ENCODE data around the gene CDH4. TPM values are rescaled to one million over a fixed set of nuclear protein-coding genes. Genes with fewer than 3 reads are reported as not detected.

Gene CDH4
- polyA plus RNA-seq, 1 donor (not counting 4 experiments of a cell fraction or from before 2014, with no cell fraction given): 2.2 TPM

DNA sequence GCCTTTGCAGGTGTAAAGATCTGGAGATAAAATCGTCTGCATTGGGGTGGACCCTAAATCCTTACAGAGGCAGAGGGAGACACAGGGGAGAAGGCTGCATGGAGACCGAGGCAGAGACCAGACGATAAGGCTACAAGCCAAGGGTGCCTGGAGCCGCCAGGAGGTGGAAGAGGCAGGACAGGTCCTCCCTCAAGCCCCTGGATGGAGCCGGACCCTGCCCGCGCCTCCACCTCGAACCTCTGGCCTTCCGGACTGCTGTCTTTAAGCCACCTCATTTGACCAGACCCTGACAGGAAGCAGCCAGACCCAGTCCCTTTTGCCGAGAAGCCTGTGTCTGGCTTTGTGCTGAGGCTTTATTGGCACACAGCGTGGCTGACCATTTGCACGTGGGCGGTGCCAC is 629.8 kb downstream of the CDH4 start:
- FAIRE-seq: no peak
- Histone ChIP-seq H3K4me2 (ENCODE audit: control insufficient read depth, extremely low read depth, insufficient read depth, low read depth, low read length) (no peak overlapping the region), H3K27me3 (ENCODE audit: control insufficient read depth, extremely low read depth, insufficient read depth, low read length) (peaks cover 13% of the 10 kb centered on the region), H3K27ac (ENCODE audit: control insufficient read depth, insufficient read depth, low read length) (no peak overlapping the region), H3K9ac (ENCODE audit: control insufficient read depth, extremely low read depth, insufficient read depth, low read length) (no peak overlapping the region), H3K9me3 (ENCODE audit: control insufficient read depth, low read depth, low read length) (no peaks in the 10 kb centered on the region), H3K9me1 (ENCODE audit: control insufficient read depth, extremely low read depth, insufficient read depth, low read length) (no peaks in the 10 kb centered on the region), H3K79me2 (ENCODE audit: control insufficient read depth, insufficient read depth, low read length) (no peaks in the 10 kb centered on the region), H2AFZ (ENCODE audit: control insufficient read depth, low read length) (no peak overlapping the region), H3K4me3 (ENCODE audit: control insufficient read depth in 2 of 3, extremely low read depth in 1 of 3, insufficient read depth in 2 of 3, low read depth in 1 of 3, low read length in 3 of 3) (no peak overlapping the region), H3K36me3 (ENCODE audit: control insufficient read depth in 2 of 2, extremely low read depth in 1 of 2, insufficient read depth in 2 of 2, low read length in 2 of 2) (no peaks in the 10 kb centered on the region), H4K20me1 (ENCODE audit: control insufficient read depth, extremely low read depth, insufficient read depth, low read length) (peaks cover 3% of the 10 kb centered on the region), H3K4me1 (ENCODE audit: control insufficient read depth, extremely low read depth, insufficient read depth, low read length) (no peaks in the 10 kb centered on the region)
- TF ChIP-seq, protein P1, sequence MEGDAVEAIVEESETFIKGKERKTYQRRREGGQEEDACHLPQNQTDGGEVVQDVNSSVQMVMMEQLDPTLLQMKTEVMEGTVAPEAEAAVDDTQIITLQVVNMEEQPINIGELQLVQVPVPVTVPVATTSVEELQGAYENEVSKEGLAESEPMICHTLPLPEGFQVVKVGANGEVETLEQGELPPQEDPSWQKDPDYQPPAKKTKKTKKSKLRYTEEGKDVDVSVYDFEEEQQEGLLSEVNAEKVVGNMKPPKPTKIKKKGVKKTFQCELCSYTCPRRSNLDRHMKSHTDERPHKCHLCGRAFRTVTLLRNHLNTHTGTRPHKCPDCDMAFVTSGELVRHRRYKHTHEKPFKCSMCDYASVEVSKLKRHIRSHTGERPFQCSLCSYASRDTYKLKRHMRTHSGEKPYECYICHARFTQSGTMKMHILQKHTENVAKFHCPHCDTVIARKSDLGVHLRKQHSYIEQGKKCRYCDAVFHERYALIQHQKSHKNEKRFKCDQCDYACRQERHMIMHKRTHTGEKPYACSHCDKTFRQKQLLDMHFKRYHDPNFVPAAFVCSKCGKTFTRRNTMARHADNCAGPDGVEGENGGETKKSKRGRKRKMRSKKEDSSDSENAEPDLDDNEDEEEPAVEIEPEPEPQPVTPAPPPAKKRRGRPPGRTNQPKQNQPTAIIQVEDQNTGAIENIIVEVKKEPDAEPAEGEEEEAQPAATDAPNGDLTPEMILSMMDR (optimal IDR thresholded peaks at IDR 0.05 in 1 of 3, IDR thresholded peaks at IDR 0.05 in 1 of 3, conservative IDR thresholded peaks at IDR 0.05 in 1 of 3; ENCODE audit: extremely low read depth in 1 of 3, insufficient read depth in 2 of 3, low read length in 3 of 3): no peak
- TF ChIP-seq EZH2 (IDR thresholded peaks at IDR 0.05; ENCODE audit: low read length): no peak
- dilution Hi-C loops (cut with MboI; ENCODE audit: extremely low pct_ligation_motif_present, low sequenced_read_pairs): no loop called here
- DNase-seq (ENCODE audit: low read depth, low spot score): no peak

DNA sequence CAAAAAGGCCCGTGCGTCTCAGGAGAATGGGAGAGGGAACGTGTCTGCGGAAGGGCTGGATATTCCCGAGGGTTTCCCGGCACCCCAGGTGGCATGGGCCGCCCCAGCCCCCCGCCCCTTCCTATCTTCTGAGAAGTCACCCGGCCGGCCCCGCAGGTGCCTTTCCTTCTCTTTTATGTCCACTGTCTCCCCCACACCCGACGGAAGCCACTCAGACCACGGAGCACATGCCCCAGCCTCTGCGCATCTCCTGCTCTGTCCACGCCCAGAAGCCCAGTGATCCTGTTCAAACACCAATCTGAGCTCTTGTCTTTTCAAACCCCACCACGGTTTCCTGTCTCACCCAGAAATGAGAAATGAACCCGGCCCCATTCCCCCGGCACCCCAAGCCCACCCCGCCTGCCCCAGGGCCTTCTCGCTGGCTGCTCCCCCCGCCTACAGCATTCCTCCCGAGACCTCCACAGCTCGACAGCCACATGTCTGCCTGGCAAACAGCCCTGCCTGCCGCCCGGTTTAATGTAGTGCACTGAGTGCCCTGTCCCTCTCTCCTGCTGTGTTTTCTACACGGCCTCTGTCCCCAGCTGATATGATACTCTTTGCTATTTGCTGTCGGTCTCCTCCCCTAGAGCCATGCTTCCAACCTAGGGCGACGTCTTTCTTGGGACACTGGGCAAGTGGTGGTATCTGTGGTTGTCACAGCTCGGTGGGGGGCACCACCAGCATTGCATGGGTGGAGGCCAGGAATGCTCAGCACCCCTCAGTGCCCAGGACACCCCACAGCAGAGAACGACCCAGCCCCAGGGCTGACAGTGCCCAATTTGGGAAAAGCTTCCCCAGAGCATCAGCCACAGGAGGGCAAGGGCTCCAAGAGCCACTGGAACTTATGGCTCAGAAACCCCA is 630.9 kb downstream of the CDH4 start:
- DNase-seq (ENCODE audit: low read depth, low spot score) (no peak), FAIRE-seq (no peak)
- no peaks in the 10 kb centered on the region for H3K9me1 ChIP-seq (ENCODE audit: control insufficient read depth, extremely low read depth, insufficient read depth, low read length)
- H3K4me3 ChIP-seq (ENCODE audit: control insufficient read depth in 2 of 3, extremely low read depth in 1 of 3, insufficient read depth in 2 of 3, low read depth in 1 of 3, low read length in 3 of 3): no peak overlapping the region
- H4K20me1 ChIP-seq (ENCODE audit: control insufficient read depth, extremely low read depth, insufficient read depth, low read length): peaks cover 7% of the 10 kb centered on the region
- no peak overlapping the region for H3K9ac ChIP-seq (ENCODE audit: control insufficient read depth, extremely low read depth, insufficient read depth, low read length)
- H3K27me3 ChIP-seq (ENCODE audit: control insufficient read depth, extremely low read depth, insufficient read depth, low read length): peaks cover 13% of the 10 kb centered on the region
- no peaks in the 10 kb centered on the region for H3K9me3 ChIP-seq (ENCODE audit: control insufficient read depth, low read depth, low read length)
- H3K4me2 ChIP-seq (ENCODE audit: control insufficient read depth, extremely low read depth, insufficient read depth, low read depth, low read length): no peak overlapping the region
- no peaks in the 10 kb centered on the region for H3K4me1 ChIP-seq (ENCODE audit: control insufficient read depth, extremely low read depth, insufficient read depth, low read length)
- no peaks in the 10 kb centered on the region for H3K36me3 ChIP-seq (ENCODE audit: control insufficient read depth in 2 of 2, extremely low read depth in 1 of 2, insufficient read depth in 2 of 2, low read length in 2 of 2)
- no peak overlapping the region for H2AFZ ChIP-seq (ENCODE audit: control insufficient read depth, low read length)
- dilution Hi-C loops (cut with MboI; ENCODE audit: extremely low pct_ligation_motif_present, low sequenced_read_pairs): no loop called here
- no peaks in the 10 kb centered on the region for H3K79me2 ChIP-seq (ENCODE audit: control insufficient read depth, insufficient read depth, low read length)
- no peak for TF ChIP-seq EZH2 (IDR thresholded peaks at IDR 0.05; ENCODE audit: low read length)
- TF ChIP-seq, protein P1 (optimal IDR thresholded peaks at IDR 0.05 in 1 of 3, IDR thresholded peaks at IDR 0.05 in 1 of 3, conservative IDR thresholded peaks at IDR 0.05 in 1 of 3; ENCODE audit: extremely low read depth in 1 of 3, insufficient read depth in 2 of 3, low read length in 3 of 3): no peak
- H3K27ac ChIP-seq (ENCODE audit: control insufficient read depth, insufficient read depth, low read length): no peak overlapping the region

All from keratinocyte (primary cell).